ENCODE data around the gene ATOH1.

Gene ATOH1, protein sequence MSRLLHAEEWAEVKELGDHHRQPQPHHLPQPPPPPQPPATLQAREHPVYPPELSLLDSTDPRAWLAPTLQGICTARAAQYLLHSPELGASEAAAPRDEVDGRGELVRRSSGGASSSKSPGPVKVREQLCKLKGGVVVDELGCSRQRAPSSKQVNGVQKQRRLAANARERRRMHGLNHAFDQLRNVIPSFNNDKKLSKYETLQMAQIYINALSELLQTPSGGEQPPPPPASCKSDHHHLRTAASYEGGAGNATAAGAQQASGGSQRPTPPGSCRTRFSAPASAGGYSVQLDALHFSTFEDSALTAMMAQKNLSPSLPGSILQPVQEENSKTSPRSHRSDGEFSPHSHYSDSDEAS

DNA sequence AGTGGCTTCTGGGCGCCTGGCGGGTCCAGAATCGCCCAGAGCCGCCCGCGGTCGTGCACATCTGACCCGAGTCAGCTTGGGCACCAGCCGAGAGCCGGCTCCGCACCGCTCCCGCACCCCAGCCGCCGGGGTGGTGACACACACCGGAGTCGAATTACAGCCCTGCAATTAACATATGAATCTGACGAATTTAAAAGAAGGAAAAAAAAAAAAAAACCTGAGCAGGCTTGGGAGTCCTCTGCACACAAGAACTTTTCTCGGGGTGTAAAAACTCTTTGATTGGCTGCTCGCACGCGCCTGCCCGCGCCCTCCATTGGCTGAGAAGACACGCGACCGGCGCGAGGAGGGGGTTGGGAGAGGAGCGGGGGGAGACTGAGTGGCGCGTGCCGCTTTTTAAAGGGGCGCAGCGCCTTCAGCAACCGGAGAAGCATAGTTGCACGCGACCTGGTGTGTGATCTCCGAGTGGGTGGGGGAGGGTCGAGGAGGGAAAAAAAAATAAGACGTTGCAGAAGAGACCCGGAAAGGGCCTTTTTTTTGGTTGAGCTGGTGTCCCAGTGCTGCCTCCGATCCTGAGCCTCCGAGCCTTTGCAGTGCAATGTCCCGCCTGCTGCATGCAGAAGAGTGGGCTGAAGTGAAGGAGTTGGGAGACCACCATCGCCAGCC is at the start of gene ATOH1:
Gene ATOH1 (plus strand): TSS at position 422 of the 663 bp plus-strand sequence. CDS start 174 bp downstream, at position 596.
- no peak for DNase-seq (ENCODE audit: low read depth)

DNA sequence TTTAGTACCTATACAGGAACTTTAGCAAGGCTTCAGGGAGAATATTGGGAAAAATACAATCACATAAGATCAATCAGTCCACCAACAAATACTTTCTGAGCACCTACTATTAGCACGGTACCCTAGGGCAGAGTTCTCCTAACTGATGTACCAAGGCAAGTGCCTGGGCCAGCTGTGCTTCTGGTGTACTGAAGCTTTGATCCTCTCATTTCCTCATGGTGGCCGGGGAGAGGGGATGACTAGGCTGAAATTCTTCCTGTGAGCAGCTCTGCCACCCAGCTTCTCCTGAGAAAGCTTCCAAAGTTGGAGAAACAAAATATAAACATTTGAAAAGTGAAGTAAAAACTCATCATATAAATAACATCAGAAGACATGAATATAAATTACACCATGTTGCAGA is 49.3 kb upstream of the ATOH1 start:
- no peak for DNase-seq (ENCODE audit: low read depth)

DNA sequence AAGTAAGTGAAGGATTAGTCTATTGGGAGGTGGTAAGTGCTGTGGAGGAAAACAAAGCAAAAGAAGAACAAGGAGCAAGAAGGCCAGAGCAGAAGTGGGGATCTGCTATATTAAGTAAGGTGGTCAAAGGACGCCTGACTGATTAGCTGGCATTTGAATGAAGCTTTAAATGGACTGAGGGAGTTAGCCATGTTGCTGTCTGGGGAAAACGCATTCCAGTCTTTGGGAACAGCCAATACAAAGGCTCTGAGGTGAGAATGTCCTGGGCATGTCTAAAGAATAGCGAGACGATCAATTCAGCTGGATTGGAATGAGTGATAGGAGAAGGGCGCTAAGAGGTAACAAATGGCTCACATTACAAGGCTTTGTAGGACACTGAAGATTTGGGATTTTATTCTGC is 48.5 kb upstream of the ATOH1 start:
- DNase-seq (ENCODE audit: low read depth), result no peak

DNA sequence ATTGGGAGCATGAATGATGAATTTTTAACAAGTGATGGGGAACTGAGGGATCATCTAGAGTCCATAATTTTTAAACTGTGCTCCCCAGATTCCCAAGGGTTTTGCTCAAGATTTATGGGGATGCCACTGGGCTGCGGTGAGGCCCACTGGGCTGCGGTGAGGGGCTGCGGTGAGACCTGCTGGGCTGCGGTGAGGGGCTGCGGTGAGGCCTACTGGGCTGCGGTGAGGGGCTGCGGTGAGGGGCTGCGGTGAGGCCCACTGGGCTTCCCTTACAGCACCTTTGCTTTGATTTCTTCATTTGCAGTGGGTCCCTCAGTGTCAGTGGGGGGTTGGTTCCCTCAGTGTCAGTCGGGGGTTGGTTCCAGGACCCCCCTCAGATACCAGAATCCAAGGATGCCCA is 47.4 kb upstream of the ATOH1 start:
- DNase-seq (ENCODE audit: low read depth), result no peak

DNA sequence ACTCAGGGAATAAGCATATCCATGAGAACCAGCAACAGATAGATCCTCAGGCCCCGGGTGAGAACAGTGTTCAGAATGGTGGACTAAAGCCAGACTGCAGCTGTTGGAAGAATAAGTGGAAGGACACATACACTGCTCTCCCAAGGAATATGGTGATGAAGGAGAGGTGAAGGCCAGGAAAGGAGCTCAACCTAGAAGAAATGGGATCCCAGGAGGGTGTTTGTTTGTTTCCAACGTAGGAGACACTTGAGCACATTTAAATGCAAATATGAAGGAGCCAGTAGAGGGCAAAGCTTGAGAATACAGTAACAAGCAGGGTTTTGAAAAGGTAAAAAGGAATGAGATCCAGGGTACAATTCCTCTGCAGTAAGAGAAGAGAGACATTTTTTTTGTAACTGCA is 42.4 kb upstream of the ATOH1 start:
- no peak for DNase-seq (ENCODE audit: low read depth)

DNA sequence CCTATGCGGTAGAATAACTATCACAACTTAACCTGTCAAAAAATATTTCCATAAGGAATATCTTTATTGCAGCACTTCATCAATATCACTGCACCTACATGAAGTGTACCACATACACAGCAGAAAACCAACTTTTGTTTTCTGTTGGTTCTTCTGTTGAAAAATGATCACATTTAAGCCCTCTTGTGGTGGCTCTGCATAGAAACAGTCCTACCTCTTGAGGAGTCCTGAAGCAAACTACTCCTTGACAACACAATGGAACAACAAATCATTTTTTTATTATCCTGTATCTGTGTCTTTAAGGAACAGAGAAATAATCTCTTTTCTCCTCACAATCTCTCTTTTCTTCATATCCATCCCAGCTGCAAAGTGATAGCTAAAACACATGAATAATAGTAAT is 39.8 kb upstream of the ATOH1 start:
- no peak for DNase-seq (ENCODE audit: low read depth)

DNA sequence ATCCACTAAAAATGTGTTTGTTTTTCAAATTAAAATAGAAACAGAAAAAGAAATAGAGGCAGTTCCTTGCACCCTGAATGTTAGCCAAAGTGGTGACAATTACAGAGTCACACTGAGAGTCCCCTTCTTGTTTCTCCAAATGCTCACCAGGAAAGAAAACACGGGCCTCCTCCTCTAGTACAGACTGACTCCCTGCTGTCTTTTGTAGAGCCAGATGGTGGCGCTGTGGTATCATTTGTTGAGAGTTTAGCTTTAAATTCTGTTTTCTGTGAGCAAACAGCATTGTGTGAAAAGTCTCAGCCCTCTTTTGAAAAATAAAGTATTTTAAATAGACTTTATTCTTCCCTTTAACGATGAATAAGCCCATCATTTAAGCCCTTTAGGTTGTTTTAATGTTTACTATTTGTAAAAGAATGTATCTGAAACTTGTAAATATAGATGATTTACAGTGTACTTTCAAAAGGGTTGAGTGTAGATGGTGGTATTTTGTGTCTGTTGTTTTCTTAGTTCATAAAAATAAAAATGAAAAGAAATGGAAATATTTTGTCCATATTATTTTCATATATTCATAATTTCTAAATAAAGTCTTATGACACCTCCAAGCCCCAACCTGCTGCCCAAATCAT is 36.9 kb upstream of the ATOH1 start:
- no peak for DNase-seq (ENCODE audit: low read depth)

DNA sequence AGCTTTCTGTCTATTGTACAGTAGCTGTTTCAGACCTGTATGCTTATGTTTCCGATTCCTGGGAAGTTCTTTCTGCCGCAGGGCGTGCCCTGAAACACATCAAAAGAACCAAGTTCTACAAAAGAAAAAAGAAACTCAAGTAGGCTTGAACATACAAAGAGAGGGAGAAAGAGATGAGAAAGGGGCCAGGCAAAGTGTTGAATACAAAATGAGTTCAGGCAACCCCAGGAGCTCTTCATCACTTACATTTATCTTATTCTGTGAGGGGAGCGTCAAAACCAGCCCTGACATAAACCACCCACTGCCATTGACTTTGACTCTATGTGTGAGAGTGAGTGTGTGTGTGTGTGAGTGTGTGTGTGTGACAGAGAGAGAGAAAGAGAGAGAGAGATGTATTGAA is 26.5 kb upstream of the ATOH1 start:
- DNase-seq (ENCODE audit: low read depth), result no peak

DNA sequence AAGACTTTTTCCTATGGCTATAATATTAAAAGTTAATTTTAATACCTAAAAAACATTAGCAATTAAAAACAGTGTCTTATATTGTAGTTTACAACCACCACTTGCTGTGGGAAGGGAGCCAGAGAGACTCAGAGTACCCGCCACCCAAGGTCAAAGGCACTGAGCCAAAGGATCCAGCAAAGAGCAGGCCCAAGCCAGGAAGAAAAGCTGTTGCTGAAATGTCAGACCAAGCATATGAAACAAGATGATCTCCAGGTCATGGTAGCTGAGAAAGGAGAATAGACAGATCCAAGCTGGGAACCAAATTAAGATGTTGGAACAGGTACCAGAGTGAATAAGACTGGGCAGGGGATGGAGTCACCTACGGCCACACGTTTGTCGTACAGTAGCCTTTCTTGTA is 18.8 kb upstream of the ATOH1 start:
- DNase-seq (ENCODE audit: low read depth), result no peak

DNA sequence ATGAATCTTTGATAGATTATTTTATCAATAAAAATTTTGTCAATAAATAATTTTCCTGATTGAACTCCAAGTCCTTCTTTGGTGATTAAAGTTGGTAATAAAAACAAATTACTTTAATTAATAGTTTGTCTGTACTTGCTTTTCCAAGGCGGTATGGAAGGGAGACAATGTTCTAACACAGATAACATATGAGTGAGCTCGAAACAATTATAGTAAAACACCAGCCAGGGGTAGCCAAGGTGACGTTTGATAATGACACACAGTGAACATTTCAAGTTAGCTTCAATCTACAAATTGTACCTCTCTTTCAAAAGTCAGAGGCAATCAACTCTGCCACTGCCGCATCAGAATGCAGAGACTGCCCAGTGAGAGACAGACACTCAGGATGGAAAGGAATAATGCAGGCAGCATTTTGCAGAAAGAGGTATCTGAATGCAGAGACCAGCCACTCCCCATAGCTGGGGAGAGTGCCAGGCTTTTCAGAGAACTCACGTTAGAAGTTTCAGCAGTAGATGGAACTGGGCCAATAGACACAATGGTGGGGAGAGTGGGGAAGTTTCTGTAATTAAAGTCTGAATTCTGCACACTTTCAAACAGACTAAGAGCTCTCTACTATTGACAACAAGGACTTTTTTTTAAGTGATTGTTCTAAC is 18.1 kb upstream of the ATOH1 start:
- no peak for DNase-seq (ENCODE audit: low read depth)

DNA sequence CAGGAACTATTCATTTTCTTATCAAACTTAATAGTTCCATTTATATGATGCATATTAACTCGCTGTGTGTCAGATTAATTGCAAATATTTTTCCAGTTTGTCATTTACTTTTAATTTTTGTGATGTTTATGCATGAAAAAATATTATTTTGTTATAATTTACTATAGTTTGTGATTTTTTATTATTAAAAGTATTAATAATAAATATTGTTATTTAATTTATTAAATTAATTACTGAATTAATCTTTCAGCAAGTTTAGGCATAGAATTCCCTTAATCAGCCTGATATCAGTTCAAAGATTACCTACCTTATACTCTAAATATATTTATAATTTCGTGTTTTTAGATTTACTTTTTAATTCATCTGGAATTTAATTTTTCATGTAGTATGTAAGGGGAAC is 15.5 kb upstream of the ATOH1 start:
- no peak for DNase-seq (ENCODE audit: low read depth)

DNA sequence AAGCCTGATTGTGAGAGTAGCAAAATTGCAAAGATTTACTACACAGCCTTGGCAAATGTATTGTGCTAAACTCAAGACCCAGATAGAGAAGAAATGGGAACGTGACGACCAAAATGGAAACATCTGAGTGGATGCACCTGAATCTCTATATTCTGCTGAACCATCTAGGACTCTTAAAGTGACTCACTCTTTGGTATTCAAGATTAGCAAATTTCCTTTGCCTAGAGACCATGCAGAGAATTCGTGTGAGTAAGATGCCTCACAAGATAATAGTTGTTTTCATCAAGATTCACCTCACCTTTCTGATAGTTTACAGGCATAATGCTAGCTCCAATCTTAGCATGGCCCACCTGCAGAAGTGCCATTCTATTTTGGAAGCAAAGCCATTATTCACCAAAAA is 14.4 kb upstream of the ATOH1 start:
- DNase-seq (ENCODE audit: low read depth), result no peak

DNA sequence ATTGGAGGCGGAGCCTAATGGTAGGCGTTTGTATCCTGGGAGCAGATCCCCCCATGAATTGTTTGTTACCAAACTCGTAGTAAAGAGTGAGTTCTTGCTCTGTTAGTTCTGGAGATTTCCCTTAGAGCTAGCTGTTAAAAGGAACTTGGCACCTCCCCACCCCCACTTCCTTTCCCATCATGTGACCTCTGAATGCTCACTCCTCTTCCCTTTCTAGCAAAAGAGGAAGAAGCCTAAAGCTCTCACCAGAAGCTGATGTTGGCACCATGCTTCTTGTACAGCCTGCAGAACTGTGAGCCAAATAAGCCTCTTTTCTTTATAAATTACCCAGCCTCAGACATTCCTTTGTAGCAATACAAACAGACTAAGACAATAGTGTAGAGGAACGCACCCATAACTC is 13.8 kb upstream of the ATOH1 start:
- DNase-seq (ENCODE audit: low read depth), result no peak

DNA sequence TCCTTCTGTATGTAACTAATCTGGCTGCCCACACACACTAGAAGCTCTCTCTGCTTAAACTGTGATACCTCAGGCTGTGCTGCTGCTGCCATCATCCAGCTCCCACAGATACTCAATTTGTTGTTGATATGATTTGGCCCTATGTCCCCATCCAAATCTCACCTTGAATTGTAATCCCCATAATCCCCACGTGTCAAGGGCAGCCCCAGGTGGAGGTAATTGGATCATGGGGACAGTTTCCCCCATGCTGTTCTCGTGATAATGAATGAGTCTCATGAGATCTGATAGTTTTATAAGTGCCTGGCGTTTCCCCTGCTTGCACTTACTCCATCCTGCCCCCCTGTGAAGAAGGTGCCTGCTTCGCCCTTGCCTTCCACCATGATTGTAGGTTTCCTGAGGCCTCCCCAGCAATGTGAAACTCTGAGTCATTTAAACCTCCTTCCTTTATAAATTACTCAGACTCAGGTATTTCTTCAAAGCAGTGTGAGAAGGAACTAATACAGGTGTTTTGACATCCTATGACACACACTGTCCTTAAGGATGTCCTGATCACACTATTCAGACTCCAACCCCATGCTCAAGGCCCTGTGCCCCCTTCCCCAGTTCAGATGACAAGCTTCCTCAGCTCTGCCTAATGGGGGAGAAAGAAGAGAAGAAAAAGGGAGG is 2.9 kb upstream of the ATOH1 start:
- DNase-seq (ENCODE audit: low read depth), result no peak

DNA sequence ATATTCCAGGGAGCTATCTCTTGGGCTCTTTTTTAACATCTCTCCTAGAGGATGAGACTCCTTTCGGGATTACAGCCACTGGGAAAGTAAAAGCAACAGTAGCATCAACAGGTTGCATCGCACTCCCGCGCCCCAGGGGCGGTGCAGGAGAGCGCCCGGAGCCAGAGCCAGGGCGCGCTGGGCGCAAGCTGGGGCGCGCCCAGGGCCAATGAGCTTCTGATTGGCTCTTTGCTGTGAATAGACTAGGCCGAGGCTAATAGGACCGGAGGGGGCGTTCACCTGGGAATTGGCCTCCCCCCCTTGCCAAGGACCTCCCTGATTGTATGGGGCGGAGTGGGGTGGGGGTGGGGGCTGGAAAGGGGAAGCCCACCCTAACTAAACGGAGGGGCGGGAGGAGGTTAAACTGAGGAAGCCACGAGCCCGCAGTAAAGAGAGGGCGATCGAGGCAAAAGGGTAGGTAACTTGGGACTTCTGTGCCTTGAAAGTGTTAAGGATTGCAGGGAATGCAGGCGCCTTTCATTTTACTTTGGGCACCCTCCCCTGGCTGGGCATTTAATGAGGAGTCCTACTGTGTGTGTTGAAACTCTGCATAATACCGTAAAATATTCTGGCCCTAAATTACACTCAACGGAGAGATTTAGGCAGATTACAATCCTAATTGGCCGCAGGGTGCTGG is 1.1 kb upstream of the ATOH1 start:
- no peak for DNase-seq (ENCODE audit: low read depth)

DNA sequence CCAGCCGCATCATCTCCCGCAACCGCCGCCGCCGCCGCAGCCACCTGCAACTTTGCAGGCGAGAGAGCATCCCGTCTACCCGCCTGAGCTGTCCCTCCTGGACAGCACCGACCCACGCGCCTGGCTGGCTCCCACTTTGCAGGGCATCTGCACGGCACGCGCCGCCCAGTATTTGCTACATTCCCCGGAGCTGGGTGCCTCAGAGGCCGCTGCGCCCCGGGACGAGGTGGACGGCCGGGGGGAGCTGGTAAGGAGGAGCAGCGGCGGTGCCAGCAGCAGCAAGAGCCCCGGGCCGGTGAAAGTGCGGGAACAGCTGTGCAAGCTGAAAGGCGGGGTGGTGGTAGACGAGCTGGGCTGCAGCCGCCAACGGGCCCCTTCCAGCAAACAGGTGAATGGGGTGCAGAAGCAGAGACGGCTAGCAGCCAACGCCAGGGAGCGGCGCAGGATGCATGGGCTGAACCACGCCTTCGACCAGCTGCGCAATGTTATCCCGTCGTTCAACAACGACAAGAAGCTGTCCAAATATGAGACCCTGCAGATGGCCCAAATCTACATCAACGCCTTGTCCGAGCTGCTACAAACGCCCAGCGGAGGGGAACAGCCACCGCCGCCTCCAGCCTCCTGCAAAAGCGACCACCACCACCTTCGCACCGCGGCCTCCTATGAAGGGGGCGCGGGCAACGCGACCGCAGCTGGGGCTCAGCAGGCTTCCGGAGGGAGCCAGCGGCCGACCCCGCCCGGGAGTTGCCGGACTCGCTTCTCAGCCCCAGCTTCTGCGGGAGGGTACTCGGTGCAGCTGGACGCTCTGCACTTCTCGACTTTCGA is 654 bp downstream of the ATOH1 start:
- no peak for DNase-seq (ENCODE audit: low read depth)

DNA sequence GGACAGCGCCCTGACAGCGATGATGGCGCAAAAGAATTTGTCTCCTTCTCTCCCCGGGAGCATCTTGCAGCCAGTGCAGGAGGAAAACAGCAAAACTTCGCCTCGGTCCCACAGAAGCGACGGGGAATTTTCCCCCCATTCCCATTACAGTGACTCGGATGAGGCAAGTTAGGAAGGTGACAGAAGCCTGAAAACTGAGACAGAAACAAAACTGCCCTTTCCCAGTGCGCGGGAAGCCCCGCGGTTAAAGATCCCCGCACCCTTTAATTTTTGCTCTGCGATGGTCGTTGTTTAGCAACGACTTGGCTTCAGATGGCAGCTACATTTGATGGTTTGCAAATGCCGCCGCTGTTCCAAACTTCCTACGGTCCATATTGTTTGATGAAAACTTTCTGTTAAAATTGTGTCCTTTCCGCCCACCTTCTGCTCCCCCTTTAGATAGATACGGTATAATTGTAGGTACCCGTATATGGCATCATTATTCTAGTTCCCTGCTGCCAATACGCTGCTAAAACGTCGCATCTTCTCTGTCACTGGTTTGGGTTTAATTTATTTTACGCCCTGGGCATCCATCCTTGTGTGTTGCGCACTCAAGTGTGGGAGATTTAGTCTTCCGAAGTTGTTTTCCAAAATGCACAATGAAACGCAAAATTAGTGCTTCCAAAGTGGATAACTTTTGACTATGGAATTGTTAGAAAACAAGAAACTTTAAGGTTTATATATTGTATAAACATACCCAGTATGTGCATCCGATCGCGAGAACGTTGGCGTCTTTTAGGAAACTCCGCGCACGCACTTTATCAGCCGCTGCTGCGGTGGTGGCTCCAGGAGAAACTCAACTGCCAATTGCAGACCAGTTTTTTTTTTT is 1.5 kb downstream of the ATOH1 start:
- DNase-seq (ENCODE audit: low read depth), result no peak

DNA sequence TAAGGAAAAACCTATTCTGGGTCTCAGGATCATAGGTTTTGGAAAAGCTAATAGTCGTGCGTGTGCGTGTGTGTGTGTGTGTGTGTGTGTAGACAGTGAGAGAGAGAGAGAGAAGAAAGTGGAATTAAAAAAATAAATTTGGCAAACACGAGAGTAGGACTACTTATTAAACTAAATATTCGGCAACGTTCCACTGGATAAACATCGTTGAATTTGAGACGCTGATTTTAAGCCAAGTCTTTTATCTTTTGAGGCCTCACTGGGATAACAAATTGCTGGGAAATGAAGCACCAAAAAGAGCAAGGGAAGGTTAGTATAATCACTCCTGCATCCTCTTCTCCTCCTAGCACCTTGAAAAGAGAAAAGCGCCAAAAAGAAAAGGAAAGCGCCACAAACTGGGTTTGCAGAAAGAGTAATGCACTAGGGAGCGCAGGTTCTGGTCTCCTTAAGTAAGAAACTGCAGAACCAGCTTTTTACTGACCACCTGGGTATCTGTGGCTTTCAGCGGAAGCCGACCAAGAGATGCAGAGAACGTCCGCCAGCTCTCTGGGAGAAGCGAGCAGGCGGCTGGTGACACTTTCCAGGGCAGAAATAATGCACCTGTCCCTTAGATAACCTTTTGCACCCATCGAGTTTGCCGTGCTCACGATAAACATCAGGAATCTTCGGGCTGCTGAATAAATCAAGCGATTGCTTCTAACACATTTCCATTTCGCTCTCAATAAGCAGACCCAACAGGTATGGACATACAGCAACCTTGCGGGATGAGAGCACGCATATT is 3.4 kb downstream of the ATOH1 start:
- DNase-seq (ENCODE audit: low read depth), result no peak
